K562 (cell line): ENCODE results near the gene ALDH7A1.

Experiments
- CEBPB ChIP-seq: fragments of 450-650 bp; IDR thresholded peaks from 2 replicates; pipeline ENCODE4 v1.6.1; 2016; ENCODE audit warnings: missing genetic modification characterization, missing compliant biosample characterization
- EP300 ChIP-seq: IDR thresholded peaks from 2 replicates; pipeline ENCODE4 v1.6.1; 2012; ENCODE audit warnings: low read length, improper control_type of control experiment
- EZH2 ChIP-seq: IDR thresholded peaks from 2 replicates; pipeline ENCODE4 v1.6.1; 2012; ENCODE audit warnings: low read depth, mild to moderate bottlenecking, inconsistent platforms, low read length, borderline replicate concordance
- HNRNPL ChIP-seq: fragments of 200-400 bp; formaldehyde crosslinking; IDR thresholded peaks from 2 replicates; pipeline ENCODE4 v1.6.1; 2017; ENCODE audit warnings: low read depth, mild to moderate bottlenecking, low read length
- POLR2A ChIP-seq: fragments of 450-650 bp; conservative IDR thresholded peaks from 2 replicates; pipeline ENCODE4 v1.6.1; 2016
- RAD21 ChIP-seq, 2 experiments: fragments of 250-450 bp in 1 of 2; fragments of 450-650 bp in 1 of 2; sonication (Bioruptor Pico) in 1 of 2; formaldehyde crosslinking in 1 of 2; IDR thresholded peaks in 1 of 2; conservative IDR thresholded peaks in 1 of 2; 2 replicates each; pipeline versions ENCODE4 v1.4.0 to v1.8.0; 2020 to 2022; ENCODE audit warnings: mild to moderate bottlenecking in 2 of 2, moderate library complexity in 1 of 2
- SIN3B ChIP-seq: fragments of 450-650 bp; IDR thresholded peaks from 2 replicates; pipeline ENCODE4 v1.6.1; 2017; ENCODE audit warnings: low read depth, mild to moderate bottlenecking, moderate library complexity
- ZEB2 ChIP-seq: fragments of 450-650 bp; IDR thresholded peaks from 2 replicates; pipeline ENCODE4 v1.6.1; 2016
- ZNF184 ChIP-seq: sonication (generic); formaldehyde crosslinking; IDR thresholded peaks from 2 replicates; pipeline ENCODE4 v1.5.0; 2020; ENCODE audit warnings: missing genetic modification reagents
- ZNF197 ChIP-seq: fragments of 200-800 bp; sonication (Bioruptor generic); IDR thresholded peaks from 2 replicates; pipeline ENCODE4 v1.6.1; 2016; ENCODE audit warnings: low read depth, missing genetic modification characterization, missing compliant biosample characterization
- ZNF609 ChIP-seq: sonication (generic); formaldehyde crosslinking; IDR thresholded peaks from 2 replicates; pipeline ENCODE4 v1.8.1; 2023; ENCODE audit warnings: missing genetic modification reagents, mild to moderate bottlenecking, borderline replicate concordance
- TF ChIP-seq, protein P1 (sequence below), 3 experiments: IDR thresholded peaks in 2 of 3; conservative IDR thresholded peaks in 1 of 3; 2 replicates each; pipeline ENCODE4 v1.5.1; 2011 to 2012; ENCODE audit warnings: low read length in 3 of 3, mild to moderate bottlenecking in 3 of 3, control low read depth in 2 of 3, improper control_type of control experiment in 1 of 3, inconsistent platforms in 1 of 3, low read depth in 1 of 3, mixed read lengths in 1 of 3, moderate library complexity in 1 of 3; ENCODE audit not compliant: insufficient read depth in 2 of 3
- TF ChIP-seq, protein P2 (sequence below): fragments of 450-650 bp; IDR thresholded peaks from 2 replicates; pipeline ENCODE4 v1.6.1; 2016; ENCODE audit warnings: missing biosample characterization, missing genetic modification characterization
- TF ChIP-seq, protein P3 (sequence below): fragments of 450-650 bp; conservative IDR thresholded peaks from 2 replicates; pipeline ENCODE4 v1.6.1; 2016; ENCODE audit warnings: missing genetic modification characterization, low read depth, mild to moderate bottlenecking, control low read depth, missing compliant biosample characterization

DNA sequence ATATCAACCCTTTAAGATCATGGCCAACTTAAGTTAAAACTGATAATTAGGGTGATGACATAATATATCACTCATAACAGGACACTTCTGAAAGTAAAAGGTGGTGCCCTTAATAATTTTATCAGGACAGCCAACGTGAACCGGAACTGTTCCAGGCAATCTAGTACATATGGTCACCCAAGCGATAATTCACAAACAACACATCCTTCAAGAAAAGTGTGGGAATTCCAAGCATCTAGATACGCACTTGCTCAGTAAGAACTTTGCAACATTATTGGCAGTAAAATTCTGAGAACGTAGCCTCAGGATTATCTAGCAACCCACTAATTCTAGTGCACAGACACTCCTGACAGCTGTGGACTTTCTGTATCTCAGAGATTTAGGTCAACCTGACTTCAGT, 85.7 kb downstream of the ALDH7A1 start:
- TF ChIP-seq CEBPB (no peak), EP300 (no peak), SIN3B (no peak), ZNF197 (CRISPR knock-in tag) (no peak), ZEB2 (no peak), HNRNPL (no peak), RAD21 (CRISPR knock-in tag; conservative IDR thresholded peaks at IDR 0.05 in 1 of 2, IDR thresholded peaks at IDR 0.05 in 1 of 2) (no peak), ZNF609 (CRISPR knock-in tag) (no peak), POLR2A (no peak), EZH2 (no peak), ZNF184 (no peak)
- TF ChIP-seq, protein P1, sequence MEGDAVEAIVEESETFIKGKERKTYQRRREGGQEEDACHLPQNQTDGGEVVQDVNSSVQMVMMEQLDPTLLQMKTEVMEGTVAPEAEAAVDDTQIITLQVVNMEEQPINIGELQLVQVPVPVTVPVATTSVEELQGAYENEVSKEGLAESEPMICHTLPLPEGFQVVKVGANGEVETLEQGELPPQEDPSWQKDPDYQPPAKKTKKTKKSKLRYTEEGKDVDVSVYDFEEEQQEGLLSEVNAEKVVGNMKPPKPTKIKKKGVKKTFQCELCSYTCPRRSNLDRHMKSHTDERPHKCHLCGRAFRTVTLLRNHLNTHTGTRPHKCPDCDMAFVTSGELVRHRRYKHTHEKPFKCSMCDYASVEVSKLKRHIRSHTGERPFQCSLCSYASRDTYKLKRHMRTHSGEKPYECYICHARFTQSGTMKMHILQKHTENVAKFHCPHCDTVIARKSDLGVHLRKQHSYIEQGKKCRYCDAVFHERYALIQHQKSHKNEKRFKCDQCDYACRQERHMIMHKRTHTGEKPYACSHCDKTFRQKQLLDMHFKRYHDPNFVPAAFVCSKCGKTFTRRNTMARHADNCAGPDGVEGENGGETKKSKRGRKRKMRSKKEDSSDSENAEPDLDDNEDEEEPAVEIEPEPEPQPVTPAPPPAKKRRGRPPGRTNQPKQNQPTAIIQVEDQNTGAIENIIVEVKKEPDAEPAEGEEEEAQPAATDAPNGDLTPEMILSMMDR (IDR thresholded peaks at IDR 0.05 in 2 of 3, conservative IDR thresholded peaks at IDR 0.05 in 1 of 3; ENCODE audit: insufficient read depth in 2 of 3, low read depth in 1 of 3, low read length in 3 of 3) = no peak
- TF ChIP-seq, protein P2, sequence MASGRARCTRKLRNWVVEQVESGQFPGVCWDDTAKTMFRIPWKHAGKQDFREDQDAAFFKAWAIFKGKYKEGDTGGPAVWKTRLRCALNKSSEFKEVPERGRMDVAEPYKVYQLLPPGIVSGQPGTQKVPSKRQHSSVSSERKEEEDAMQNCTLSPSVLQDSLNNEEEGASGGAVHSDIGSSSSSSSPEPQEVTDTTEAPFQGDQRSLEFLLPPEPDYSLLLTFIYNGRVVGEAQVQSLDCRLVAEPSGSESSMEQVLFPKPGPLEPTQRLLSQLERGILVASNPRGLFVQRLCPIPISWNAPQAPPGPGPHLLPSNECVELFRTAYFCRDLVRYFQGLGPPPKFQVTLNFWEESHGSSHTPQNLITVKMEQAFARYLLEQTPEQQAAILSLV (tag) = no peak
- TF ChIP-seq, protein P3, sequence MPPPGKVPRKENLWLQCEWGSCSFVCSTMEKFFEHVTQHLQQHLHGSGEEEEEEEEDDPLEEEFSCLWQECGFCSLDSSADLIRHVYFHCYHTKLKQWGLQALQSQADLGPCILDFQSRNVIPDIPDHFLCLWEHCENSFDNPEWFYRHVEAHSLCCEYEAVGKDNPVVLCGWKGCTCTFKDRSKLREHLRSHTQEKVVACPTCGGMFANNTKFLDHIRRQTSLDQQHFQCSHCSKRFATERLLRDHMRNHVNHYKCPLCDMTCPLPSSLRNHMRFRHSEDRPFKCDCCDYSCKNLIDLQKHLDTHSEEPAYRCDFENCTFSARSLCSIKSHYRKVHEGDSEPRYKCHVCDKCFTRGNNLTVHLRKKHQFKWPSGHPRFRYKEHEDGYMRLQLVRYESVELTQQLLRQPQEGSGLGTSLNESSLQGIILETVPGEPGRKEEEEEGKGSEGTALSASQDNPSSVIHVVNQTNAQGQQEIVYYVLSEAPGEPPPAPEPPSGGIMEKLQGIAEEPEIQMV (tag) = no peak
